K562 (cell line): ENCODE results near the gene RTBDN. TPM values are rescaled to one million over a fixed set of nuclear protein-coding genes. Genes with fewer than 3 reads are reported as not detected.

Source experiments
- ARID1B ChIP-seq: fragments of 450-650 bp; IDR thresholded peaks from 2 replicates; pipeline ENCODE4 v1.6.1; 2016; ENCODE audit warnings: antibody characterized with exemption, mild to moderate bottlenecking, inconsistent platforms
- ARID3A ChIP-seq: IDR thresholded peaks from 2 replicates; pipeline ENCODE4 v1.6.1; 2012; ENCODE audit warnings: low read depth, low read length, improper control_type of control experiment, borderline replicate concordance
- ATF4 ChIP-seq: fragments of 450-650 bp; formaldehyde crosslinking; IDR thresholded peaks from 2 replicates; pipeline ENCODE4 v1.4.0; 2022; ENCODE audit warnings: mild to moderate bottlenecking, moderate library complexity
- CAMTA2 ChIP-seq: fragments of 250-450 bp; sonication (Bioruptor Pico); conservative IDR thresholded peaks from 2 replicates; pipeline ENCODE4 v1.5.1; 2022
- CGGBP1 ChIP-seq: fragments of 250-450 bp; sonication (Bioruptor Pico); IDR thresholded peaks from 2 replicates; pipeline ENCODE4 v1.9.0; 2021; ENCODE audit warnings: mild to moderate bottlenecking
- COPS2 ChIP-seq: fragments of 450-650 bp; conservative IDR thresholded peaks from 2 replicates; pipeline ENCODE4 v1.6.1; 2016; ENCODE audit warnings: mild to moderate bottlenecking, moderate library complexity
- CXXC5 ChIP-seq: fragments of 250-450 bp; sonication (Bioruptor Pico); IDR thresholded peaks from 2 replicates; pipeline ENCODE4 v1.8.0; 2022; ENCODE audit warnings: inconsistent platforms, mild to moderate bottlenecking, moderate library complexity
- EZH2 ChIP-seq: IDR thresholded peaks from 2 replicates; pipeline ENCODE4 v1.6.1; 2012; ENCODE audit warnings: low read depth, mild to moderate bottlenecking, inconsistent platforms, low read length, borderline replicate concordance
- HNRNPH1 ChIP-seq: fragments of 200-400 bp; formaldehyde crosslinking; optimal IDR thresholded peaks from 2 replicates; pipeline ENCODE3; 2017; ENCODE audit warnings: low read depth, mild to moderate bottlenecking, low read length, moderate library complexity
- IFI16 ChIP-seq: fragments of 250-450 bp; sonication (Bioruptor Pico); IDR thresholded peaks from 2 replicates; pipeline ENCODE4 v2.1.2; 2022; ENCODE audit warnings: mild to moderate bottlenecking, inconsistent platforms
- MCM2 ChIP-seq: fragments of 450-650 bp; IDR thresholded peaks from 2 replicates; pipeline ENCODE4 v1.6.1; 2017; ENCODE audit warnings: low read depth, mild to moderate bottlenecking
- MYC ChIP-seq, 2 experiments: fragments of 250-450 bp in 1 of 2; sonication (Bioruptor Pico) in 1 of 2; IDR thresholded peaks; 2 replicates each; pipeline versions ENCODE4 v1.5.1 to v1.6.1; 2012 to 2021; ENCODE audit warnings: low read depth in 2 of 2, borderline replicate concordance in 1 of 2, improper control_type of control experiment in 1 of 2, low read length in 1 of 2, mild to moderate bottlenecking in 1 of 2, moderate library complexity in 1 of 2
- NELFE ChIP-seq: IDR thresholded peaks from 2 replicates; pipeline ENCODE4 v1.6.1; 2011; ENCODE audit warnings: mild to moderate bottlenecking; ENCODE audit not compliant: insufficient read depth, insufficient read length
- PTTG1 ChIP-seq: fragments of 450-650 bp; IDR thresholded peaks from 2 replicates; pipeline ENCODE4 v1.6.1; 2016; ENCODE audit warnings: low read depth, mild to moderate bottlenecking, missing genetic modification characterization, missing compliant biosample characterization
- PYGO2 ChIP-seq: fragments of 450-650 bp; IDR thresholded peaks from 2 replicates; pipeline ENCODE4 v1.6.1; 2016; ENCODE audit warnings: mild to moderate bottlenecking, missing genetic modification characterization, moderate library complexity, missing compliant biosample characterization
- RBM25 ChIP-seq: fragments of 200-400 bp; formaldehyde crosslinking; IDR thresholded peaks from 2 replicates; pipeline ENCODE4 v1.6.1; 2018; ENCODE audit warnings: low read length, low read depth, moderate library complexity; ENCODE audit not compliant: severe bottlenecking
- SRSF3 ChIP-seq: fragments of 200-400 bp; formaldehyde crosslinking; IDR thresholded peaks from 2 replicates; pipeline ENCODE4 v1.6.1; 2016; ENCODE audit warnings: mild to moderate bottlenecking, low read length, moderate library complexity; ENCODE audit not compliant: insufficient read depth
- SRSF9 ChIP-seq: fragments of 200-400 bp; formaldehyde crosslinking; IDR thresholded peaks from 2 replicates; pipeline ENCODE4 v1.6.1; 2017; ENCODE audit warnings: low read depth, low read length, borderline replicate concordance
- STAT5B ChIP-seq: fragments of 250-450 bp; sonication (Bioruptor Pico); IDR thresholded peaks from 2 replicates; pipeline ENCODE4 v1.8.0; 2021; ENCODE audit warnings: mild to moderate bottlenecking, inconsistent platforms
- TCF3 ChIP-seq: sonication (generic); formaldehyde crosslinking; IDR thresholded peaks from 2 replicates; pipeline ENCODE4 v1.4.0; 2020; ENCODE audit warnings: mild to moderate bottlenecking, missing genetic modification reagents
- XRCC5 ChIP-seq: fragments of 200-400 bp; formaldehyde crosslinking; IDR thresholded peaks from 2 replicates; pipeline ENCODE4 v1.6.1; 2017; ENCODE audit warnings: low read depth, mild to moderate bottlenecking, low read length
- ZC3H4 ChIP-seq: sonication (generic); formaldehyde crosslinking; IDR thresholded peaks from 2 replicates; pipeline ENCODE4 v1.9.0; 2021; ENCODE audit warnings: missing genetic modification reagents, borderline replicate concordance
- ZNF184 ChIP-seq: sonication (generic); formaldehyde crosslinking; IDR thresholded peaks from 2 replicates; pipeline ENCODE4 v1.5.0; 2020; ENCODE audit warnings: missing genetic modification reagents
- polyA plus RNA-seq, 8 experiments: library from polyadenylated mRNA; depleted of rRNA in 4 of 8; stranded (reverse) in 5 of 8; unstranded in 3 of 8; fragments of >200 nt; fragmentation: Nextera tagmentation in 2 of 8; fragmentation: Illumina TruSeq in 1 of 8; extraction: Ambion mirVana in 2 of 8; extraction: Trizol in 1 of 8; gene quantifications; 2 replicates each; pipeline versions ENCODE4 v1.2.1 to v1.2.3, GENCODE V29; 2011 to 2014; ENCODE audit warnings: inconsistent platforms in 1 of 8, missing spikeins in 1 of 8
- total RNA-seq, 7 experiments: library from RNA; depleted of rRNA in 6 of 7; stranded (reverse); fragments of >200 nt in 6 of 7; fragmentation: Illumina TruSeq in 2 of 7; extraction: Trizol in 2 of 7; gene quantifications; 2 replicates each; pipeline versions ENCODE4 v1.2.1 to v1.2.3, GENCODE V29; 2011 to 2021; ENCODE audit warnings: low replicate concordance in 1 of 7
- TF ChIP-seq, protein P1 (sequence below): fragments of 450-650 bp; formaldehyde crosslinking; IDR thresholded peaks from 2 replicates; pipeline ENCODE4 v1.4.0; 2020; ENCODE audit warnings: mild to moderate bottlenecking, mixed read lengths
- TF ChIP-seq, protein P2 (sequence below): fragments of 450-650 bp; formaldehyde crosslinking; IDR thresholded peaks from 2 replicates; pipeline ENCODE4 v1.4.0; 2020; ENCODE audit warnings: mild to moderate bottlenecking

The RTBDN gene
- total and polyA plus RNA-seq, 9 of the 15 experiments (the other 6 are each of a cell fraction or from before 2014, with no cell fraction given): 0.20 to 2.3 (median 0.72) TPM; not detected in 1

- TF ChIP-seq, protein P1, sequence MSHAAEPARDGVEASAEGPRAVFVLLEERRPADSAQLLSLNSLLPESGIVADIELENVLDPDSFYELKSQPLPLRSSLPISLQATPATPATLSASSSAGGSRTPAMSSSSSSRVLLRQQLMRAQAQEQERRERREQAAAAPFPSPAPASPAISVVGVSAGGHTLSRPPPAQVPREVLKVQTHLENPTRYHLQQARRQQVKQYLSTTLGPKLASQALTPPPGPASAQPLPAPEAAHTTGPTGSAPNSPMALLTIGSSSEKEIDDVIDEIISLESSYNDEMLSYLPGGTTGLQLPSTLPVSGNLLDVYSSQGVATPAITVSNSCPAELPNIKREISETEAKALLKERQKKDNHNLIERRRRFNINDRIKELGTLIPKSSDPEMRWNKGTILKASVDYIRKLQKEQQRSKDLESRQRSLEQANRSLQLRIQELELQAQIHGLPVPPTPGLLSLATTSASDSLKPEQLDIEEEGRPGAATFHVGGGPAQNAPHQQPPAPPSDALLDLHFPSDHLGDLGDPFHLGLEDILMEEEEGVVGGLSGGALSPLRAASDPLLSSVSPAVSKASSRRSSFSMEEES: no peak
- no peak for TF ChIP-seq COPS2
- no peak for TF ChIP-seq CGGBP1 (CRISPR knock-in tag)
- TF ChIP-seq MYC (IDR thresholded peaks at IDR 0.05; ENCODE audit: low read depth, low read length): no peak
- 0 out of 2 replicates have a peak, but pooled peaks have one; percentile 11 for TF ChIP-seq MYC (CRISPR knock-in tag; IDR thresholded peaks at IDR 0.05; ENCODE audit: borderline replicate concordance, low read depth)
- TF ChIP-seq HNRNPH1: no peak
- no peak for TF ChIP-seq NELFE
- TF ChIP-seq PTTG1: no peak
- TF ChIP-seq CAMTA2 (CRISPR knock-in tag): no peak
- no peak for TF ChIP-seq PYGO2 (tag)
- no peak for TF ChIP-seq XRCC5
- TF ChIP-seq SRSF9: no peak
- peak; percentile 50 for TF ChIP-seq TCF3 (CRISPR knock-in tag)
- TF ChIP-seq ARID1B: peak; percentile 38; the same call in 1 of the 2 replicates
- TF ChIP-seq IFI16 (CRISPR knock-in tag): no peak
- no peak for TF ChIP-seq SRSF3
- TF ChIP-seq EZH2: no peak
- TF ChIP-seq RBM25: no peak
- no peak for TF ChIP-seq ZNF184 (CRISPR knock-in tag)
- TF ChIP-seq MCM2: no peak
- TF ChIP-seq CXXC5 (CRISPR knock-in tag): peak; percentile 40; the same call in 1 of the 2 replicates
- TF ChIP-seq ZC3H4: no peak
- TF ChIP-seq, protein P2, sequence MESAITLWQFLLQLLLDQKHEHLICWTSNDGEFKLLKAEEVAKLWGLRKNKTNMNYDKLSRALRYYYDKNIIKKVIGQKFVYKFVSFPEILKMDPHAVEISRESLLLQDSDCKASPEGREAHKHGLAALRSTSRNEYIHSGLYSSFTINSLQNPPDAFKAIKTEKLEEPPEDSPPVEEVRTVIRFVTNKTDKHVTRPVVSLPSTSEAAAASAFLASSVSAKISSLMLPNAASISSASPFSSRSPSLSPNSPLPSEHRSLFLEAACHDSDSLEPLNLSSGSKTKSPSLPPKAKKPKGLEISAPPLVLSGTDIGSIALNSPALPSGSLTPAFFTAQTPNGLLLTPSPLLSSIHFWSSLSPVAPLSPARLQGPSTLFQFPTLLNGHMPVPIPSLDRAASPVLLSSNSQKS: no peak
- no peak for TF ChIP-seq ATF4 (CRISPR knock-in tag)
- TF ChIP-seq STAT5B: no peak
- no peak for TF ChIP-seq ARID3A
Measured at GRCh38 chr19:12788682-12789097, 45.7 kb downstream of the RTBDN start (continued).
